ENCODE results near the gene TACC3. TPM values are rescaled to one million over a fixed set of nuclear protein-coding genes. Genes with fewer than 3 reads are reported as not detected.

Gene TACC3
- total RNA-seq, 1 experiment from 2014 or later, result 22.6 TPM

- no peak for DNase-seq (ENCODE audit: low spot score)
These were observed 17.5 kb upstream of the TACC3 start for GRCh38 chr4:1703867-1704266.

GRCh38 chr4:1705732-1706131 is 15.6 kb upstream of the TACC3 start:
- no peak for DNase-seq (ENCODE audit: low spot score)

DNA sequence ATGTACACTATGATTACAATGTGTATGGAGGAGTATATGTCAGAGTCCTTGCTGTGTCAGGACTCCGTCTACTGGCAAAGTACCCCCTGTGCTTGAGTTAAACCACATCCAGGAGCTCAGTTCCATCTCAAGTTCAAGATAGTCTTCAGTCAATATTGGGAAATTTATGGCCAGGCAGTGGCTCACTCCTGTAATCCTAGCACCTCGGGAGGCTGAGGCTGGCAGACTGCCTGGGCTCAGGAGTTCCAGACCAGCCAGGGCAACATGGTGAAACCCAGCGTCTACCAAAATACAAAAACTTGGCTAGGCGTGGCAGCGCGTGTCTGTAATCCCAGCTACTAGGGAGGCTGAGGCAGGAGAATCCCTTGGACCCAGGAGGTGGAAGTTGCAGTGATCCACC is 15.0 kb upstream of the TACC3 start:
- no peak for DNase-seq (ENCODE audit: low spot score)

DNA sequence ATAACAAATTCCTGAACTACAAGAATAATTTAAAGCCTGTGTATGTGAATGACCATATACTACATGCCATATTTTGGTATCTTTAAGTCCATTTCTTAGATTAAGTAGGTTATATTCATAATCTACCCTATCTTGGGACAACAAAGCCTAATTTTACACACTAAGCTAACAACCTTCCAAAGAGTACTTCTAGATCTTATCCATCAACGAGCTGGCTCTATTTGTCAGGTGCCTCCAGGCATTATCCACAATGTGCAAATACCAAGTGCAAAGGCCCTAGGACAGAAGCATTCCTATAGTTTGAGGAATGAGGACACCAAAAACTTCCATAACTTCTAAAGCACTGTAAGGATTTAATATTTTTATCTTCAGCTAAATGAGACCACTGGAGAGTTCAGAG is 12.7 kb upstream of the TACC3 start:
- no peak for DNase-seq (ENCODE audit: low spot score)

DNA sequence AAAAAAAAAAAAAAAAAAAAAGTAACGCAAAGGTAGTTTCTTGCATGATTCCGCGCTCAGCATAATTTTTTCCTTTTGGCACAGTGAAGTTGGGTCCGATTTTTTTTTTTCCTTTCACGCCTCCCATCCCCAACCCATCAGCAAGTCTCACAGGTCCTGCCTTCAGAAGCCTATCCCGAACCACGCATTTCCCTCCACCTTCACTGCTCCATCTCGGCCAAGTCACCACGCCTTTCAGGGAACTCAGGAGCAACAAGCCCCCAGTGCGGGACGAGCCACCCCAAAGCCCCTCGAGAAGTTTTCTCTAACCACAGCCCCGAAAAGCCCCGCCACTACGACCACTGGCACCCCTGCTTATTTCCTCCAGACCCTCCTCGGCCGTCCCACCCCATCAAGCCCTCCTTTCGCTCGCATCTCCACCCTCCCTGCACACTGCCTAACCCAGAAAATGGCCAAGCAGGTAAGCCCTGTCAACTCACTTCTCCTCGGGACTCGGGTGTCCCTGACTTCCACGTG is 10.2 kb upstream of the TACC3 start:
- peak; percentile 10 for DNase-seq (ENCODE audit: low spot score)

DNA sequence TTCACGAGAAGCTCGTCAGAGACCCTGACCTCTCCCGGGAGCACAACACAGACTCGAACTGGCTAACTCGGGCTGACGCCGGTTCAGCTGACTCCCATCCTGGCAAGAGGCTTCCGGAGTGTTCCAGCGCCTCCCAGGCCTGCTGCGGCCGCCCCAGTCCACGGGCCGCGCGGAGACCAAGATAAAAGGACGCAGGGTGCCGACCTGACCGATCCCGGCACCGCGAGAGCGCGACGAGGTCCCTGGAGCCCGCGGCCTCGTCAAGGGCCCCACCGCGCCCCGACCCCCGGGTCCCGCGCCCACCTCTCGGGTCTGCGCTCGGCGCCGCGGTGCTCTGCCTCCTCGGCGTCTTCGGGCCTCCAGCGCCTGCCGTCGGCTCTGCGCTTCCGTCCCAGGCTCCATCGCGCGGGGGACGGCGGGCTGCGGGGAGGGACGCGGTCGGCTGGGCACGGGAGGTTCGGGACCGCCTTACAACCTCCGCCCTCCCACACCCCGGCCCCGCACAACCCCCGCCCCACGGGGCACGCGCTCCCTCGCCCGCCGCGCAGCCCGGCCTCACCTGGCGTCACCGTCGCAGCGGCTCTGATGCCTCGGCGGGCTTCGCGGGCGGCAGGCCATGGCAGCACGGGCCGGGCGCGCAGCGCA is 9.6 kb upstream of the TACC3 start:
- DNase-seq (ENCODE audit: low spot score), result peak; percentile 28

DNA sequence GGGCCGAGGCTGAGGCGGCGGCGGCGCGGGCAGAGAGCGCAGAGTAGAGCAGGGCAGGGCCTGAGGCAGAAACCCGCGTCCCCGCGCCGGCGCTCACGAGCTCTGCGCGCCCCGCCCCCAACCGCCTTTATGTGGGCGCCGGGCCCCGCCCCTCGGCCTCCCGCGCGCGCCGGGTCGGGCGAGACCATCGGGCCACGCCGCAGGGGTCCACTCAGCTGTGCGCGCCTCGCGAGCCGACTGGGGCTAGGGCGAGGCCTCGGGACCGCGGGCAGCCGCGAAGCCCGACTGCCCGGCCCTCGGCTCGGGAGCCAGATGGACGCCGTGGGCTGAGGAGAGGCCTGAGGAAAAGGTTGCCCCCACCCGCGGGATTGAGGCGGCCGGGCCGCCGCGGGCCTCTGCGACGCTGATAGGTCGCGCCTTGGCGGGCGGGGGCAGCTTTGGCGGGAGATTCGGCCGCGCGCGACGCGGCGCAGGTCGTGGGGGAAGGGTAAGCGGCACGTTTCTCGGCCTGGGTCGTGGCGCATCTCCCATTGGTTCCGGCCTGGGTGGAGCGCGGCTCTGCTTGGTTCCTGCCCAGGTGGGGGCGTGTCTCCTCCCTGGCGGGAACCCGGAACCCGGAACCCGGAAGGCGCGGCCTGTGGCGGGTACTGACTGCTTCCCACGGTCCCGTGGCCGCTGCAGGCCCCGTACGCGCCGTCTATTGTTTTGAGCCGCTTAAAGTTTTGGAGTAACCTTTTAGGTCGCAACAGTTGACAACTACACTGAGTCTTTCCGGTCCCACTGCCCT is 8.9 kb upstream of the TACC3 start, which contains the start of gene SLBP:
TSS of gene SLBP (minus strand) at position 104 of the 787 bp plus-strand sequence. CDS start 131 bp downstream, outside the sequence.
- peak; percentile 96 for DNase-seq (ENCODE audit: low spot score)

GRCh38 chr4:1713003-1713851 is 8.1 kb upstream of the TACC3 start:
- peak; percentile 15 for DNase-seq (ENCODE audit: low spot score)

GRCh38 chr4:1714303-1715001 is 6.9 kb upstream of the TACC3 start:
- DNase-seq (ENCODE audit: low spot score), result peak; percentile 8

DNA sequence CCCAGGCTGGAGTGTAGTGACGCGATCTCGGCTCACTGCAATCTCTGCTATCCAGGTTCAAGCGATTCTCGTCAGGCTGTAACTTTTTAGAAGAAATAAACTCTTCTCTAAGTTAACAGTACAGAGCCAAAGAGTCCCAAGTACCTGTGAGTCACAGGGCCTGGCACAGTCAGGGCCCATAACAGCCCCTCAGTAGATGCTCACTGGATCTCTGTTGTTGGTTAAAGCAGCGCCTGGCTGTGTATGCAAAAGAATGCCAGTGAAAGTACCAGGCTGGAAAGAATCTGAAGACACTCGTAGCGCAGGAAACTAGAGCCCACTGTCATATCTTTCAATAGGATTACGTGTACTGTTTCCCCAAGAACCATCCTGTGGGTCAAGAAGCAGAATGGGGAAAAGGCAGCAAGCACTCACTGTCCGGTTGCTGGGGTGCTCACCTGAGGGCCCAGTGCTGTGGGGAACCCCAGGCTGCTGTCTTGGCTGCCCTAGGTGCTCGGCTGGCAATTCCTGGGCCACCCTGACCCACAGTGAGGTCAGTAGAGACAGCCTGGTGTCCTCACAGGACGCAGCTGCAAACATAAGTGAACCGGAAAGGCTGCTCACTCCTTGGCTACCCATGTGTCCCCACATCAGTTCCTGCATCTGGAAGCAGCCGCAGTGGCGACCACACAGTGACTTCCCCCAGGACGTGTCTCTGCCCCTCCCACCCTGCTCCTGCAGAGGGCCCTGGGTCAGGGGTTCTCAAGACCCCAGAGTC is 6.1 kb upstream of the TACC3 start:
- DNase-seq (ENCODE audit: low spot score), result no peak

DNA sequence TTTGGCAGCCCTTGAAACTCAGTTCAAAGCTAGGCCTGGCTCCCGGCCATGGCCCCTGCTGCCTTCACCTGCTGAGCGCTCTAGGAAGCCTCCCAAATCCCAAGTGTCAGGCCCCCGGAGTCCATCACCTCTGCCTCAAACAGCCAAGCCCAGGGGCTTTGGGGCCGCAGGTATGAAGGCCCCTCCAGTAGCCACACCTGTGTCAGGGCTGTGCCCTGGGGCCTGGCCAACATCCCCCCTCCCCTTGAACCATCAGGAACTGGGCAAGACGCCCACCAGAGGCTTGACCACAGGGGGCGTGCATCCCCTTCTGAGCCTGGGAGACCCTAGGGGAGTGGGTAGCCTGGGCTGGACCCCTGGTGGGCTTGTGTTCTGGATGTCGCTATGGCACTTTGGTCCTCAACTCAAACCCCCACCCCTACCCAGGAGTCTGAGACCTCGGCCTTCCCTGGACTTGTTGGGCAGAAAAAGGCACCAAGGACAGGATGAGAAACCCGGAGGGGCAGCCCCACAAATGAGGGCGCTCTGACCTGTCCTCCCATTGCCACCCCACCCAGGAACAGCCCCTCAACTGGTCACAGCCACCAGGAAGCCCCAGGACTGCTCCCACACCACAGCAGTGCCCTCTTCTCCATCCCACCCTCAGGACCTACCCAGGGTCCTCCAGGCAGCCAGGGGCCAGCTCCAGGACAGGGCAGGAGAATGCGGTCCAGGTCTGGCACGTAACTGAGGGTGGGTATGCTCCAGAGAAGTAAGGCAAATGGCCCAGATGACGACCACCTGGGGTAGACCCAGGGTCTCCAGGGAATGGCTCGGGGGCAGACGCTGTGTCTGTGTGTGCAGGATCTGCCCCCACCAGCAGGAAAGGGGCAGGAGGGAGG is 5.0 kb upstream of the TACC3 start:
- no peak for DNase-seq (ENCODE audit: low spot score)

DNA sequence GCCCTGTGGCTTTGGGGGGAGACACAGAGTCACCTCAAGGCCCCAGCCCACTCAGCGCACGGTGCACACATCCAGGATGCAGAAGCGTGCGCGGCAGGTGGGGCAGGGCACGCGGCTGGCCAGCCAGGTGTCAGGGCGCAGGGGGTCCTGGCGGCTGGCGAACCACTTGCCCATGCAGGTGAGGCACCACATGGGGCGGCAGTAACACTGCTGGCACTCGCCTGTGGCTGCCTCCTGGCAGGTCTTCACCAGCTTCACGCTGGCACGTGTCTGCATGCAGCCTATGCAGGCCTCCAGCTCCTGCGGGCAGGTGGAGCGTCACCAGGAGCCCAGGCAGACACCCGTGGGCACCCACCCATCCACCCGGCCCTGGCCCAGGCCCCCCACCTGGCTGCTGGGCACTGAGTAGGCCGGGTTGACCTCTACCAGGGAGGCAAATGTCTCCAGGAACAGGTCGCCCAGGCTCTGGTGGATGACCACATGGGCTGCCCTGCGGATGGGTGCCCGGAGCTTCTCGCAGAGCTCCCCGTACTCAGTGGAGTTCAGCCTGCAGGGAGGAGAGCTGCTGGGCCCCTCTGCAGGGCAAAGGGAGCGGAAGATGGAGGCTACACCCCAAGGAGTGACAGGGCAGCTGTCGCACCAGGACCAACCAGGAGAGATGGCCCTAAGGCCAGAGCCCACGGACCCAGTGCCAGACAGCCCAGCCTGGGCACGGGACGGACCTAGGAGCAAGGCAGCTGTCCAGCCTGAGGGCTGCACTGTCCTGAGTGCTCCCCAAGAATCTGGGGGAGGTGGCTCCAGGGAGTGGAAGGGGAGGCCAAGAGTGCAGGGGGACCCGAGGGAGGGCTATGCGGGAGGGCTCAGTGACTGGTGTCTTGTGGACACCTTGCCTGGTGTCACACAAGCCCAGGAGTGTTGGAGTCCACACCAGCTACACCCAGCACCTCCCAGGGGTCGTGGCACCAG is 3.9 kb upstream of the TACC3 start:
- peak; percentile 6 for DNase-seq (ENCODE audit: low spot score)

- DNase-seq (ENCODE audit: low spot score), result peak; percentile 8
These were observed 3.0 kb upstream of the TACC3 start for GRCh38 chr4:1718095-1718850.

DNA sequence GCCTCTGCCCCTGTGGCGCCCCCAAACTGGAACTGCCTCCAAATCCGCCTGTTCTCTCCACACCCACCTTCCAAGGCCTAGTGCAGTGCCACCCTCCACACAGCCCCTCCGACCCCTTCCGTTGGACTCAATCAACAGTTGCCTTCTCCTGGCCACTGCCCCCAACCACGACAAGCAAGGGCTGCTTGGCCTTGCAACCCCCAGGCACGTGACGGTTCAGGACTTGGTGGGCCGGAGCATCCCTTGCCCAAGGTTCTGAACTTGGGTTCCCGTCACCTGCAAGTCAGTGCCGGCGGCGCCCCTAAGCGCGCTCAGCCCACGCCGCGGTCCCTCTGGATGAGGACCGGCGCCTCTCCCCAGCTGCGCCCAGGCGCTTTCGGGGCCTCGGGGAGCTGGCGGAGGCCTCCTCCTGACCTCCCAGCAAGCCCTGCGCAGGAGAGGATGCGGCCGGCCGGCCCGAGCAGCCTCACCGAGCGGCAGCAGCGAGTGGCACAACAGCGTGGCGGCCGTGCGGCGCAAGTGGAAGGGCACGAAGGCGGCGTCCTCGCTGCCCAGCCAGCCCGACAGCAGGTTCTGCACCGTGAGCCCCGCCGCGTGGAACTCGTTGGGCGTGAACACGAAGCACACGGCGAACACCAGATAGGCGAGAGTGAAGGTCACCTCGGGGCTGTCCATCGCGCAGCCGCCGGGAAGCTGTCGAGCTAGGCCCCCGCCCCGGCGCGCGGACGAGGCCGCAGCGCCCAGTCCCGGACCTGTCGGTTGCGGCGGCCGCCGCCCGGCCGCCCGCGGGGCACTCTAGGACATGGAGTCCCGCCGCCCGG is 948 bp upstream of the TACC3 start:
- peak; percentile 24 for DNase-seq (ENCODE audit: low spot score)

DNA sequence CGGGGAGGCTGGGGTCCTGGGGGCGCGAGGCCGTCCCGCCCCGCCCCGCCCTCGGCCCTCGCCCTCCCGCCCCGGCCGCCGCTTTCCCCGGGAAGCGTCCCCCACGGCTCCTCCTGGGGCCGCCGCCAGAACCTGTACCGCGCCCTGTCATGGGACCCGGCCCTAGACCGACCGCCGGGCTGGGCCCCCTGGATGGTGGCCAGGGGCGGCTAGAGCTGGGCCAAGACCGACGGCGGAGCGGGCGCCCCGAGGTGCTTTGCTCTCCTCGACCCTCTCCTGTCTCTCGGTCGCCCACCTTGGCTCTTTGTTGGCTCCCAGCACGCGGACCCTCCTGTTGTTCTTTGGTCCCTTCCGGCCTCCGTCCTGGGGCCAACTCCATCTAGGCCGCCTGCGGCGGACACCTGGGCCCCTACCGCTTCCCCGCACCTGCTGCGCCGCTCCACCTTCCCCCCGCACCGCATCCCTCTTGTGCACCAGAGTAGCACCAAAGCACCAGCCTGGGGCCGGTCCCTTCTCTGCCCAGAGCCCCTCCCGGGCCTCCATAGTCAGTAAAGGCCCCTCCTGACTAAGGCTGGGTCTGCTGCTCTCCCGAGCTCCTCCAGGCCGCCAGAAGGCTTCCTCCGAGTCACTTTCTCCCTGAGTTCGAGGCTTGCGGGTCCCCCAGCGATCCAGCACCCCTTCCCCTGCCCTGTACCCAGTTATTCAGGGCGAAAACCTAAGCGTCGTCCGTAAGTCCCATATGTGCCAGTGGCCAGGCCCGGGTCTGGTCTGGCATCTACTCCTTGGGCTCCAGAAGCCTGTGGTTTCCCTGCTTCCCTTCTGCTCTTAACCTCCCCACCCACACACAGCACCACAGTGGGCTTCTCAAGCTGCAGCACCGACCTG is 587 bp downstream of the TACC3 start:
- DNase-seq (ENCODE audit: low spot score), result no peak

Data from H4 (cell line).